Loucy (cell line): ENCODE measurements around the gene CDRT15.

Experiments
- H2AFZ ChIP-seq: fragments of 200-600 bp; sonication (generic); 2 replicates; pipeline ENCODE4 v1.6.0; 2016; ENCODE audit warnings: antibody characterized with exemption, mild to moderate bottlenecking, low read length, moderate library complexity
- H3F3A ChIP-seq: fragments of 200-600 bp; 2 replicates; pipeline ENCODE4 v1.6.0; 2016; ENCODE audit warnings: antibody characterized with exemption, low read depth, mild to moderate bottlenecking
- H3K27me3 ChIP-seq: fragments of 200-600 bp; sonication (generic); 2 replicates; pipeline ENCODE4 v1.6.1; 2014; ENCODE audit warnings: low read length, mild to moderate bottlenecking; ENCODE audit not compliant: insufficient read depth, poor library complexity, severe bottlenecking
- H3K36me3 ChIP-seq: fragments of 200-600 bp; sonication (generic); 2 replicates; pipeline ENCODE4 v1.6.1; 2016; ENCODE audit warnings: low read length; ENCODE audit not compliant: insufficient read depth
- H3K4me1 ChIP-seq: fragments of 200-600 bp; sonication (generic); 2 replicates; pipeline ENCODE4 v1.5.1; 2014; ENCODE audit warnings: low read length, mild to moderate bottlenecking; ENCODE audit not compliant: insufficient read depth, poor library complexity, severe bottlenecking
- H3K4me2 ChIP-seq: fragments of 200-600 bp; sonication (generic); 2 replicates; pipeline ENCODE4 v1.6.0; 2014; ENCODE audit warnings: antibody characterized with exemption, low read length, low read depth, mild to moderate bottlenecking; ENCODE audit not compliant: poor library complexity, severe bottlenecking
- H3K4me3 ChIP-seq: fragments of 200-600 bp; sonication (generic); 2 replicates; pipeline ENCODE4 v1.5.1; 2014; ENCODE audit warnings: low read length, mild to moderate bottlenecking, mixed read lengths; ENCODE audit not compliant: poor library complexity, severe bottlenecking
- H3K79me2 ChIP-seq: fragments of 200-600 bp; sonication (generic); 2 replicates; pipeline ENCODE4 v1.6.1; 2014; ENCODE audit warnings: low read length; ENCODE audit not compliant: insufficient read depth
- H3K9ac ChIP-seq: fragments of 200-600 bp; sonication (generic); 2 replicates; pipeline ENCODE4 v1.6.0; 2014; ENCODE audit warnings: mild to moderate bottlenecking, low read depth, low read length, moderate library complexity; ENCODE audit not compliant: poor library complexity, severe bottlenecking
- H3K9me2 ChIP-seq: fragments of 200-600 bp; sonication (generic); replicated peaks from 2 replicates; pipeline ENCODE4 v1.6.1; 2016; ENCODE audit warnings: low read depth, low read length, mixed read lengths
- H3K9me3 ChIP-seq: fragments of 200-600 bp; sonication (generic); 2 replicates; pipeline ENCODE4 v1.6.1; 2014; ENCODE audit warnings: mild to moderate bottlenecking, antibody characterized with exemption, low read length, low read depth; ENCODE audit not compliant: insufficient read depth
- H4K20me1 ChIP-seq: fragments of 200-600 bp; sonication (generic); 2 replicates; pipeline ENCODE4 v1.6.0; 2014; ENCODE audit warnings: antibody characterized with exemption, low read length, mild to moderate bottlenecking; ENCODE audit not compliant: insufficient read depth, poor library complexity, severe bottlenecking
- CTCF ChIP-seq: fragments of 200-600 bp; sonication (generic); conservative IDR thresholded peaks from 2 replicates; pipeline ENCODE4 v1.5.1; 2014; ENCODE audit warnings: mild to moderate bottlenecking, antibody characterized with exemption, low read length
- EZH2phosphoT487 ChIP-seq: fragments of 200-600 bp; IDR thresholded peaks from 2 replicates; pipeline ENCODE4 v1.6.1; 2018; ENCODE audit warnings: antibody characterized with exemption, mild to moderate bottlenecking, moderate library complexity, borderline replicate concordance

The CDRT15 gene

GRCh38 chr17:14270508-14270907 is 33.8 kb upstream of the CDRT15 start:
- H3K27me3 ChIP-seq = no peaks in the 10 kb centered on the region
- H3K36me3 ChIP-seq = no peaks in the 10 kb centered on the region
- no peaks in the 10 kb centered on the region for H3K9me2 ChIP-seq
- no peaks in the 10 kb centered on the region for H3F3A ChIP-seq
- H3K4me1 ChIP-seq = no peaks in the 10 kb centered on the region
- TF ChIP-seq CTCF (no peak), EZH2phosphoT487 (no peak)
- no peaks in the 10 kb centered on the region for H3K9me3 ChIP-seq
- no peaks in the 10 kb centered on the region for H4K20me1 ChIP-seq
- no peak overlapping the region for H3K4me2 ChIP-seq
- H2AFZ ChIP-seq = no peak overlapping the region
- H3K79me2 ChIP-seq = no peaks in the 10 kb centered on the region
- no peak overlapping the region for H3K4me3 ChIP-seq
- H3K9ac ChIP-seq = no peak overlapping the region

- Histone ChIP-seq H3K4me2 (no peak overlapping the region), H3K36me3 (no peaks in the 10 kb centered on the region), H3K4me1 (no peaks in the 10 kb centered on the region), H3K9ac (no peak overlapping the region), H3K27me3 (no peaks in the 10 kb centered on the region), H3K9me3 (no peaks in the 10 kb centered on the region), H2AFZ (no peak overlapping the region), H3K4me3 (no peak overlapping the region), H4K20me1 (no peaks in the 10 kb centered on the region), H3K79me2 (no peaks in the 10 kb centered on the region), H3K9me2 (no peaks in the 10 kb centered on the region), H3F3A (no peaks in the 10 kb centered on the region)
- TF ChIP-seq EZH2phosphoT487 (no peak), CTCF (no peak)
Observed at GRCh38 chr17:14269473-14269872, 32.8 kb upstream of the CDRT15 start.

- Histone ChIP-seq H2AFZ (no peak overlapping the region), H3K9me2 (no peaks in the 10 kb centered on the region), H3K4me3 (no peak overlapping the region), H3K4me2 (no peak overlapping the region), H3K9ac (no peak overlapping the region), H3K36me3 (no peaks in the 10 kb centered on the region), H3K4me1 (no peaks in the 10 kb centered on the region), H4K20me1 (no peaks in the 10 kb centered on the region), H3K79me2 (no peaks in the 10 kb centered on the region), H3K9me3 (no peaks in the 10 kb centered on the region), H3K27me3 (no peaks in the 10 kb centered on the region), H3F3A (no peaks in the 10 kb centered on the region)
- TF ChIP-seq EZH2phosphoT487 (no peak), CTCF (no peak; the same call in 1 of the 2 replicates)
Observed at GRCh38 chr17:14268264-14268663, 31.6 kb upstream of the CDRT15 start.
